NCI-H2196 treated with DMSO at 0.1 percent for 48 hours (cell line): Measurements from ENCODE around the gene ZNF302.
A peak's percentile ranks its signal among the peaks of the same experiment; 100 is the strongest.
"Not testable (repeated sequence)": the region's sequence is repeated elsewhere in the genome, so short reads cannot be mapped to it uniquely, and the experiment has no call there.

Source experiments
- DNase-seq: peaks from one replicate; lab custom pipeline; 2025; ENCODE audit not compliant: unreplicated experiment; lab: John Stamatoyannopoulos, UW

The ZNF302 gene

GRCh38 chr19:34671972-34672371 lies 5.5 kb upstream of the ZNF302 start:
- DNase-seq: no peak

GRCh38 chr19:34673590-34673989 lies 3.9 kb upstream of the ZNF302 start:
- DNase-seq: no peak

- DNase-seq: no peak
Observed at GRCh38 chr19:34675250-34675649, 2.2 kb upstream of the ZNF302 start.

- no peak for DNase-seq
Observed at GRCh38 chr19:34675919-34676318, 1.6 kb upstream of the ZNF302 start.

- DNase-seq: peak; percentile 84
Observed at GRCh38 chr19:34676697-34677385, 637 bp upstream of the ZNF302 start, which contains the start of gene SCGB2B2. TSS of gene SCGB2B2 (minus strand) at chr19:34677159. CDS start at chr19:34594563, 82,596 bp downstream.

- no peak for DNase-seq
Observed at GRCh38 chr19:34678085-34678412, 571 bp downstream of the ZNF302 start.

GRCh38 chr19:34678421-34678820 lies 943 bp downstream of the ZNF302 start:
- DNase-seq: no peak

GRCh38 chr19:34681478-34681877 lies 4.0 kb downstream of the ZNF302 start:
- no peak for DNase-seq

- not testable (repeated sequence) for DNase-seq
Observed at GRCh38 chr19:34685266-34685665, 7.8 kb downstream of the ZNF302 start.

GRCh38 chr19:34686455-34686854 lies 9.0 kb downstream of the ZNF302 start:
- no peak for DNase-seq

- no peak for DNase-seq
Observed at GRCh38 chr19:34687348-34687747, 9.9 kb downstream of the ZNF302 start.

GRCh38 chr19:34688592-34688991 lies 11.1 kb downstream of the ZNF302 start:
- DNase-seq: no peak

GRCh38 chr19:34690372-34690771 lies 12.9 kb downstream of the ZNF302 start:
- no peak for DNase-seq

- no peak for DNase-seq
Observed at GRCh38 chr19:34692549-34692948, 15.1 kb downstream of the ZNF302 start.

GRCh38 chr19:34707661-34708060 lies 30.2 kb downstream of the ZNF302 start:
- DNase-seq: no peak

GRCh38 chr19:34711890-34712289 lies 34.4 kb downstream of the ZNF302 start:
- no peak for DNase-seq

- DNase-seq: peak; percentile 66
Observed at GRCh38 chr19:34712395-34713261, 35.1 kb downstream of the ZNF302 start.

GRCh38 chr19:34713262-34713637 lies 35.8 kb downstream of the ZNF302 start:
- no peak for DNase-seq

- no peak for DNase-seq
Observed at GRCh38 chr19:34715357-34715756, 37.9 kb downstream of the ZNF302 start.

- no peak for DNase-seq
Observed at GRCh38 chr19:34722353-34722752, 44.9 kb downstream of the ZNF302 start.

- no peak for DNase-seq
Observed at GRCh38 chr19:34725400-34725799, 47.9 kb downstream of the ZNF302 start.
